Osteoblast (primary cell): ENCODE data around the gene ADGRA1. TPM values are rescaled to one million over a fixed set of nuclear protein-coding genes. Genes with fewer than 3 reads are reported as not detected.

ENCODE experiments used
- DNase-seq: peaks from one replicate; pipeline ENCODE4 v3.0.0; 2011; ENCODE audit warnings: low spot score, mixed read lengths; ENCODE audit not compliant: insufficient read length; ENCODE audit errors: missing footprints
- H2AFZ ChIP-seq: 2 replicates; pipeline ENCODE4 v1.6.0; 2011; ENCODE audit warnings: mild to moderate bottlenecking, low read length
- H3K27ac ChIP-seq: 2 replicates; pipeline ENCODE4 v1.5.1; 2011; ENCODE audit warnings: mild to moderate bottlenecking, low read depth, low read length, moderate library complexity
- H3K27me3 ChIP-seq: 2 replicates; pipeline ENCODE4 v1.6.0; 2012; ENCODE audit warnings: mild to moderate bottlenecking, control low read depth, inconsistent platforms, low read length, moderate library complexity; ENCODE audit not compliant: insufficient read depth
- H3K36me3 ChIP-seq: 2 replicates; pipeline ENCODE4 v1.5.1; 2011; ENCODE audit warnings: mild to moderate bottlenecking, low read length, control low read depth, moderate library complexity; ENCODE audit not compliant: insufficient read depth
- H3K4me1 ChIP-seq: 2 replicates; pipeline ENCODE4 v1.5.1; 2011; ENCODE audit warnings: mild to moderate bottlenecking, low read length, control low read depth, moderate library complexity; ENCODE audit not compliant: insufficient read depth
- H3K4me2 ChIP-seq: 2 replicates; pipeline ENCODE4 v1.6.0; 2011; ENCODE audit warnings: mild to moderate bottlenecking, low read length; ENCODE audit not compliant: insufficient read depth
- H3K4me3 ChIP-seq: fragments of 200-600 bp; sonication (generic); 3 replicates; pipeline ENCODE4 v1.5.1; 2012; ENCODE audit warnings: mild to moderate bottlenecking, low read length, inconsistent platforms; ENCODE audit not compliant: insufficient read depth
- H3K79me2 ChIP-seq: 2 replicates; pipeline ENCODE4 v1.6.0; 2012; ENCODE audit warnings: mild to moderate bottlenecking, low read length, control low read depth, inconsistent platforms; ENCODE audit not compliant: insufficient read depth
- H3K9me3 ChIP-seq: 2 replicates; pipeline ENCODE4 v1.5.1; 2011; ENCODE audit warnings: low read depth, low read length, control low read depth
- H4K20me1 ChIP-seq: 2 replicates; pipeline ENCODE4 v1.6.0; 2012; ENCODE audit warnings: mild to moderate bottlenecking, low read length, control low read depth; ENCODE audit not compliant: insufficient read depth
- CTCF ChIP-seq: IDR thresholded peaks from 2 replicates; pipeline ENCODE4 v1.5.1; 2011; ENCODE audit warnings: mild to moderate bottlenecking, low read depth, low read length, moderate library complexity; ENCODE audit errors: extremely low read depth
- total RNA-seq: library from RNA; depleted of rRNA; stranded (reverse); fragments of >200 nt; gene quantifications from 2 replicates; pipeline ENCODE4 v1.2.3, GENCODE V29; 2012

Gene ADGRA1
- total RNA-seq, 1 donor, result not detected

GRCh38 chr10:133167693-133168616 is 80.2 kb downstream of the ADGRA1 start:
- Histone ChIP-seq H3K4me1 (no peaks in the 10 kb centered on the region), H3K4me2 (no peak overlapping the region), H3K9me3 (no peaks in the 10 kb centered on the region), H3K4me3 (no peak overlapping the region), H3K27ac (no peak overlapping the region), H3K36me3 (no peaks in the 10 kb centered on the region), H3K79me2 (no peaks in the 10 kb centered on the region), H4K20me1 (no peaks in the 10 kb centered on the region), H3K27me3 (no peaks in the 10 kb centered on the region), H2AFZ (no peak overlapping the region)
- peak; percentile 85 for DNase-seq
- no peak for TF ChIP-seq CTCF

- no peaks in the 10 kb centered on the region for H3K36me3 ChIP-seq
- no peaks in the 10 kb centered on the region for H4K20me1 ChIP-seq
- no peaks in the 10 kb centered on the region for H3K4me1 ChIP-seq
- H3K4me3 ChIP-seq, result no peak overlapping the region
- H3K79me2 ChIP-seq, result no peaks in the 10 kb centered on the region
- H3K27ac ChIP-seq, result no peak overlapping the region
- H3K4me2 ChIP-seq, result no peak overlapping the region
- H3K27me3 ChIP-seq, result no peaks in the 10 kb centered on the region
- TF ChIP-seq CTCF, result no peak
- H3K9me3 ChIP-seq, result no peaks in the 10 kb centered on the region
- peak; percentile 58 for DNase-seq
- no peak overlapping the region for H2AFZ ChIP-seq
These were observed 80.9 kb downstream of the ADGRA1 start for GRCh38 chr10:133168617-133169031.

GRCh38 chr10:133169173-133169947 is 81.6 kb downstream of the ADGRA1 start:
- Histone ChIP-seq H3K4me3 (no peak overlapping the region), H3K4me2 (no peak overlapping the region), H3K27ac (no peak overlapping the region), H3K27me3 (no peaks in the 10 kb centered on the region), H2AFZ (no peak overlapping the region), H3K9me3 (no peaks in the 10 kb centered on the region), H3K79me2 (no peaks in the 10 kb centered on the region), H3K4me1 (no peaks in the 10 kb centered on the region), H4K20me1 (no peaks in the 10 kb centered on the region), H3K36me3 (no peaks in the 10 kb centered on the region)
- peak; percentile 54 for DNase-seq
- no peak for TF ChIP-seq CTCF

- no peaks in the 10 kb centered on the region for H3K4me1 ChIP-seq
- no peak overlapping the region for H3K4me2 ChIP-seq
- no peaks in the 10 kb centered on the region for H3K9me3 ChIP-seq
- DNase-seq, result no peak
- no peaks in the 10 kb centered on the region for H3K27me3 ChIP-seq
- no peaks in the 10 kb centered on the region for H3K36me3 ChIP-seq
- no peak for TF ChIP-seq CTCF
- no peaks in the 10 kb centered on the region for H3K79me2 ChIP-seq
- no peaks in the 10 kb centered on the region for H4K20me1 ChIP-seq
- no peak overlapping the region for H3K27ac ChIP-seq
- H2AFZ ChIP-seq, result no peak overlapping the region
- H3K4me3 ChIP-seq, result no peak overlapping the region
These were observed 82.4 kb downstream of the ADGRA1 start for GRCh38 chr10:133170092-133170491.
